BE2C (cell line): ENCODE measurements around the gene RASL12.
"Not testable (repeated sequence)": the region's sequence is repeated elsewhere in the genome, so short reads cannot be mapped to it uniquely, and the experiment has no call there.

ENCODE experiments used
- DNase-seq: peaks from one replicate; pipeline ENCODE4 v3.0.0-alpha.2; 2020
- H3K27me3 ChIP-seq: fragments of 250-450 bp; sonication (Bioruptor Pico); 2 replicates; pipeline ENCODE4 v1.5.1; 2020; ENCODE audit warnings: mild to moderate bottlenecking
- H3K36me3 ChIP-seq: fragments of 250-450 bp; sonication (Bioruptor Pico); 2 replicates; pipeline ENCODE4 v1.5.1; 2020; ENCODE audit warnings: mild to moderate bottlenecking
- H3K4me1 ChIP-seq: fragments of 250-450 bp; sonication (Bioruptor Pico); 2 replicates; pipeline ENCODE4 v1.5.1; 2020
- H3K4me3 ChIP-seq: 2 replicates; pipeline ENCODE4 v1.5.1; 2011; ENCODE audit warnings: low read depth, low read length
- H3K9me3 ChIP-seq: fragments of 250-450 bp; sonication (Bioruptor Pico); 2 replicates; pipeline ENCODE4 v1.5.1; 2020
- CTCF ChIP-seq: IDR thresholded peaks from 2 replicates; pipeline ENCODE4 v1.5.1; 2012; ENCODE audit warnings: mild to moderate bottlenecking, low read depth, low read length

Gene RASL12

DNA sequence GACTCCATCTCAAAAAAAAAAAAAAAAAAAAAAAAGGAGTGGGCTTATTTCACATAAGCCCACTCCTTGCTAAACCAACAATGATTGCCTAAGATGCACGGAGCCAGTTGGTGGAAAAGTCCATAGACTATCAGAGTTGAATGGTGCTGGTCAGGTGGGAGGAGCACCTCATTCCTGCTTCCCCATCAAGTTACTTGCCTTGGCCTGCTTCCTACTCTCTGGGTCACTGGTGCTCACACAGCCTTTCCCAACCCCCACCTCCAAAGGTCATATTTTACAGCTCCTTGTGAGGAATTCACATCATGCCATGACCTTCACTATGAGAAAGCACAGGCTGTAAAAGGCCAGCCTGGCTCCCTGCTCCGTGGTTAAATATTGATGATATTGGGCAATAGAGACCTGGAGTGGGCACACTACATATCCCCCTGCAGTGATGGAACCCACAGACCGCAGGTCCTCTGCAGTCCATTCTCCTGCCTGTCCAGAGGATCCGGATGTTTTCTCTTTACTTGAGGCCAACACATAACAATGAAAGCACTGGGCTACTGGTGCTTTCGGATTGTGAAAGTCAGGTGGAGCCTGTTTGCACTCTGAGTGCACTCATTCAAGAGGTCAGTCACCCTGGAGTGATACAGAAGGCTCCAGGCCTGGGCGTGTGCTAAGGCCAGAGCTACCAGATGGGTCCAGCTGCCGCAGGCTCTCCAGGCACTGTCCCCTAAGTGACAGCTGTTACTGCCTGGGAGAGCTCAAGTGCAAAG, 22.9 kb downstream of the RASL12 start, which contains the start of gene SLC51B:
Gene SLC51B, plus strand, starts transcription at position 664 of the 758 bp plus-strand sequence. CDS start 4,618 bp downstream, outside the sequence.
- no peaks in the 10 kb centered on the region for H3K36me3 ChIP-seq
- DNase-seq, result peak; percentile 61
- TF ChIP-seq CTCF, result no peak
- no peak within 1 kb of the TSS for H3K4me3 ChIP-seq
- no peaks in the 10 kb centered on the region for H3K9me3 ChIP-seq
- no peaks in the 10 kb centered on the region for H3K27me3 ChIP-seq
- peaks cover 7% of the 10 kb centered on the region for H3K4me1 ChIP-seq

DNA sequence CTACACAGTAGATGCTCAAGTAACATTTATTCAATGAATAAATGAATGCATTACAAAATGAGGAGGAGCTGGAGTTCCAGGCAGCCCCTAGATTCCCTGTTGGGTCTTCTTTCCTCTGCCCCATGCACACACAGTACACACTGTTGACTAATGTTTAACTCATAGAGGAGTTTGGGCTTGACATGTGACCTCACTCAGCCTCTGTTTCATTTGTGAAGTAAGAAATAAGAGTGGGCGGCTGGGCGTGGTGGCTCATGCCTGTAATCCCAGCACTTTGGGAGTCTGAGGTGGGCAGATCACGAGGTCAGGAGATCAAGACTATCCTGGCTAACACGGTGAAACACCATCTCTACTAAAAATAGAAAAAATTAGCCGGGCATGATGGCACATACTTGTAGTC, 23.6 kb downstream of the RASL12 start:
- H3K4me3 ChIP-seq, H3K4me1 ChIP-seq, DNase-seq, H3K36me3 ChIP-seq, H3K9me3 ChIP-seq, H3K27me3 ChIP-seq: not testable (repeated sequence)

GRCh38 chr15:65042776-65043327, 24.9 kb downstream of the RASL12 start:
- DNase-seq, result no peak
- H3K36me3 ChIP-seq, result no peaks in the 10 kb centered on the region
- no peaks in the 10 kb centered on the region for H3K27me3 ChIP-seq
- no peak overlapping the region for H3K4me3 ChIP-seq
- H3K9me3 ChIP-seq, result no peaks in the 10 kb centered on the region
- TF ChIP-seq CTCF, result no peak
- peaks cover 3% of the 10 kb centered on the region for H3K4me1 ChIP-seq

GRCh38 chr15:65041787-65042186, 26.0 kb downstream of the RASL12 start:
- no peaks in the 10 kb centered on the region for H3K27me3 ChIP-seq
- H3K4me1 ChIP-seq, result peaks cover 3% of the 10 kb centered on the region
- H3K4me3 ChIP-seq, result no peak overlapping the region
- no peaks in the 10 kb centered on the region for H3K36me3 ChIP-seq
- TF ChIP-seq CTCF, result no peak
- H3K9me3 ChIP-seq, result no peaks in the 10 kb centered on the region
- DNase-seq, result no peak

DNA sequence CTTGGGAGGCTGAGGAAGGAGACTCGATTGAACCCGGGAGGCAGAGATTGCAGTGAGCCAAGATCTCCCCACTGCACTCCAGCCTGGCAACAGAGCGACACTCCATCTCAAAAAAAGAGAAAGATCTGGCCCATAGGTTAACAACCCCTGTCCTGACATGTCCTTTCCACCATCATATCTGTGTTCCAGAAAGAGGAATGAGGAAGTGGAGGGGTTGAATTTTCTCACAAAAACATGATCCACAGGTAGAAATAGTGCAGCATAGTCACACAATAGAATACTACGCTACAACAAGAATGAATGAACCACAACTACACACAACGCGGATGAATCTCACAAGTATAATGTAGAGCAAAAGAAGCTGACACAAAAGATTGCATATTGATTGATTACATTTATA, 27.3 kb downstream of the RASL12 start:
- no peaks in the 10 kb centered on the region for H3K36me3 ChIP-seq
- H3K9me3 ChIP-seq, result no peaks in the 10 kb centered on the region
- H3K27me3 ChIP-seq, result no peaks in the 10 kb centered on the region
- H3K4me3 ChIP-seq, result no peak overlapping the region
- no peak for TF ChIP-seq CTCF
- no peak for DNase-seq
- peaks cover 2% of the 10 kb centered on the region for H3K4me1 ChIP-seq

GRCh38 chr15:65038836-65039235, 29.0 kb downstream of the RASL12 start:
- no peak for DNase-seq
- no peaks in the 10 kb centered on the region for H3K27me3 ChIP-seq
- no peaks in the 10 kb centered on the region; the same call in 1 of the 2 replicates for H3K4me1 ChIP-seq
- no peak for TF ChIP-seq CTCF
- H3K9me3 ChIP-seq, result no peaks in the 10 kb centered on the region
- H3K36me3 ChIP-seq, result no peaks in the 10 kb centered on the region
- no peak overlapping the region for H3K4me3 ChIP-seq
